Colonic mucosa (tissue), 4 donors: ENCODE measurements around the gene STK11. TPM values are rescaled to one million over a fixed set of nuclear protein-coding genes. Genes with fewer than 3 reads are reported as not detected.

Experiments
- DNase-seq: peaks from one replicate; pipeline ENCODE4 v3.0.0-alpha.2; 2020
- H3K27ac ChIP-seq: fragments of 200-600 bp; one replicate; pipeline ENCODE4 v1.8.0; 2021
- H3K27me3 ChIP-seq: fragments of 200-600 bp; one replicate; pipeline ENCODE4 v1.8.0; 2021
- H3K36me3 ChIP-seq: fragments of 200-600 bp; one replicate; pipeline ENCODE4 v1.8.0; 2021
- H3K4me1 ChIP-seq: fragments of 200-600 bp; one replicate; pipeline ENCODE4 v1.8.0; 2021; ENCODE audit warnings: mild to moderate bottlenecking
- H3K4me3 ChIP-seq: fragments of 200-600 bp; one replicate; pipeline ENCODE4 v1.8.0; 2021
- H3K9ac ChIP-seq, 2 donors: one replicate each; pipeline ENCODE4 v1.7.0; 2013; ENCODE audit warnings: control low read depth in 2 of 2, low read depth in 2 of 2, low read length in 2 of 2
- H3K9me3 ChIP-seq: fragments of 200-600 bp; one replicate; pipeline ENCODE4 v1.8.0; 2021
- intact Hi-C: fragments of 100-400 bp; cut with DNase I; formaldehyde crosslinking; loops from one replicate; pipeline ENCODE4 v1.14.1; 2022
- total RNA-seq, 2 donors: library from RNA; stranded (reverse); fragmentation: NEBNext Ultra II Directional in 1 of 2; extraction: Animal tissue kit (Norgen Biotek cat#: 25700) in 1 of 2; gene quantifications; one replicate each; pipeline ENCODE4 v1.2.1, GENCODE V29; 2021
- TF ChIP-seq, protein P1 (sequence below): fragments of 200-600 bp; IDR thresholded peaks from one replicate; pipeline ENCODE4 v1.8.0; 2022; ENCODE audit warnings: antibody characterized with exemption, mild to moderate bottlenecking
- donor health status: healthy.
- donor health status: DM: no; HTN: no; CAD: no.
- donor health status: DM: no; HTN: no; CAD: no.

The STK11 gene
- total RNA-seq, 2 donors from 2014 or later: 76.3 to 103 TPM

GRCh38 chr19:1158885-1159448 is 46.6 kb upstream of the STK11 start:
- TF ChIP-seq, protein P1, sequence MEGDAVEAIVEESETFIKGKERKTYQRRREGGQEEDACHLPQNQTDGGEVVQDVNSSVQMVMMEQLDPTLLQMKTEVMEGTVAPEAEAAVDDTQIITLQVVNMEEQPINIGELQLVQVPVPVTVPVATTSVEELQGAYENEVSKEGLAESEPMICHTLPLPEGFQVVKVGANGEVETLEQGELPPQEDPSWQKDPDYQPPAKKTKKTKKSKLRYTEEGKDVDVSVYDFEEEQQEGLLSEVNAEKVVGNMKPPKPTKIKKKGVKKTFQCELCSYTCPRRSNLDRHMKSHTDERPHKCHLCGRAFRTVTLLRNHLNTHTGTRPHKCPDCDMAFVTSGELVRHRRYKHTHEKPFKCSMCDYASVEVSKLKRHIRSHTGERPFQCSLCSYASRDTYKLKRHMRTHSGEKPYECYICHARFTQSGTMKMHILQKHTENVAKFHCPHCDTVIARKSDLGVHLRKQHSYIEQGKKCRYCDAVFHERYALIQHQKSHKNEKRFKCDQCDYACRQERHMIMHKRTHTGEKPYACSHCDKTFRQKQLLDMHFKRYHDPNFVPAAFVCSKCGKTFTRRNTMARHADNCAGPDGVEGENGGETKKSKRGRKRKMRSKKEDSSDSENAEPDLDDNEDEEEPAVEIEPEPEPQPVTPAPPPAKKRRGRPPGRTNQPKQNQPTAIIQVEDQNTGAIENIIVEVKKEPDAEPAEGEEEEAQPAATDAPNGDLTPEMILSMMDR: no peak
- Histone ChIP-seq H3K9ac (no peak overlapping the region), H3K27me3 (no peaks in the 10 kb centered on the region), H3K36me3 (no peaks in the 10 kb centered on the region), H3K9me3 (no peaks in the 10 kb centered on the region), H3K4me3 (no peak overlapping the region), H3K27ac (no peak overlapping the region), H3K4me1 (peaks cover 18% of the 10 kb centered on the region)
- no peak for DNase-seq
- intact Hi-C loops: no loop called here

- intact Hi-C loops: no loop called here
- Histone ChIP-seq H3K27ac (no peak overlapping the region), H3K36me3 (no peaks in the 10 kb centered on the region), H3K4me3 (no peak overlapping the region), H3K9ac (no peak overlapping the region), H3K9me3 (no peaks in the 10 kb centered on the region), H3K4me1 (peaks cover 15% of the 10 kb centered on the region), H3K27me3 (no peaks in the 10 kb centered on the region)
- TF ChIP-seq, protein P1: no peak
- no peak for DNase-seq
Measured at GRCh38 chr19:1159864-1160595, 45.5 kb upstream of the STK11 start.

DNA sequence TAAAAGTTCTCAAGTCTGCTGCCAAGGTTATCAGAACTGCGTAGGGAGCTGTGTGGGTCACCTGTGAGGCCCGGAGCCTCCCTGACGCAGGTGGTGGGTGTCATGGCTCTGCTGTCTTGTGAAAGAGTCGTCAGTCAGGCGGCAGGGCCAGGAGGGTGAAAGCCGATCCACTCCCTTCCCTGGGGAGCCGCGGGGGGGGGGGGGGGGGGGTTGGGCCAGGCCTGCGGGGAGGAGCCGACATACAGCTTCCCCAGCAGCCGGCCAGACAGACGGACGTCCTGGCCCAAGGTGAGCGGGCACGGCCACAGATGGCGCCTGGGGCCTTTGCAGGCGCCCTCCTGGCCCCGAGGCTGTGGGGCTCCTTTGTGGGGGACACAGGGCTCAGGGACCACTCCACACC is 43.9 kb upstream of the STK11 start:
- no peak overlapping the region for H3K9ac ChIP-seq
- H3K4me1 ChIP-seq: peaks cover 3% of the 10 kb centered on the region
- TF ChIP-seq, protein P1: no peak
- DNase-seq: no peak
- H3K27ac ChIP-seq: no peak overlapping the region
- intact Hi-C loops: no loop called here
- H3K27me3 ChIP-seq: no peaks in the 10 kb centered on the region
- no peaks in the 10 kb centered on the region for H3K36me3 ChIP-seq
- no peaks in the 10 kb centered on the region for H3K9me3 ChIP-seq
- H3K4me3 ChIP-seq: no peak overlapping the region

DNA sequence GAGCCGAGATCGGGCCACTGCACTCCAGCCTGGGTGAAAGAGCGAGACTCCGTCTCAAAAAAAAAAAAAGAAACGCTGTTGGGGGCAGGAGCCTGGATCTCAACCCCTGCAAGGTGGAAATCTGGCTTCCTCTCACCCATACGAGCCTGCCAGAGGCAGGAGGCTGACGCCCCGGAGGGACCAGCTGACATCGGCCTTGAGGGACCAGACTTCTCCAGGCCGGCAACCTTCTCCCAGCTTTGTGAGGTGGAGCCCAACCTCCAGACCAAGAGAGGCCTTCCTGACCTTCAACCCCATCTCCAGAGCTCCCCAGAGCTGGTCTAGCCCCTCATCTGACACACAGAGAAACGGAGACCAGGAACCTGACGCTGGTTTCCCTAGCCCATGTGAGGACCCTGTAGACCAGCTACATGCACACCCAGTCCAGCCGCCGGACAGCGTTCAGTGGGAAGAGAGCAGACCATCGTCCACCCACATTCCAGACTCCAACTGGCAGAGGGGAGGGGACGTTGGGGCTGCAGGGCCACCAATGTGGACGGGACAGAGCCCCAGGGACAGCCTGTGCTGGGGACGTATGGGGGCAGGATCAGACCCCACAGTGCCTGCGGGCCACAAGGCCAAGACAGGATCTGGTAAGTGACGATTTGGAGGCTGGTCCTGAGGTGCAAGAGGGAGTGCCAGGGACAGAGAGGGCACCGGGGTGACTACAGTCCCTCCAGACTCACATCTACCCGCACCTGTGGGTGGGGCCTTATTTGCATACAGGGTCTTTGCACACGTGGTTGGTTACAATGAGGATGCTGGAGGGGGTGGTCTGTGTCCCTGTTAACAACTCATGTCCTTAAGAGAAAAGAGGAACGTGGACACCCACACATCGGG is 42.9 kb upstream of the STK11 start:
- TF ChIP-seq, protein P1: no peak

GRCh38 chr19:1163283-1163933 is 42.2 kb upstream of the STK11 start:
- H3K36me3 ChIP-seq: no peaks in the 10 kb centered on the region
- H3K4me1 ChIP-seq: peaks cover 3% of the 10 kb centered on the region
- no peak overlapping the region for H3K9ac ChIP-seq
- DNase-seq: no peak
- intact Hi-C loops: no loop called here
- H3K4me3 ChIP-seq: no peak overlapping the region
- H3K27ac ChIP-seq: no peak overlapping the region
- no peaks in the 10 kb centered on the region for H3K9me3 ChIP-seq
- TF ChIP-seq, protein P1: no peak
- H3K27me3 ChIP-seq: no peaks in the 10 kb centered on the region

More for the DNA sequence above, 42.9 kb upstream of the STK11 start:
- no peak overlapping the region for H3K4me3 ChIP-seq
- H3K27me3 ChIP-seq: no peaks in the 10 kb centered on the region
- H3K36me3 ChIP-seq: no peaks in the 10 kb centered on the region
- peaks cover 3% of the 10 kb centered on the region for H3K4me1 ChIP-seq
- H3K9me3 ChIP-seq: no peaks in the 10 kb centered on the region
- no peak overlapping the region for H3K27ac ChIP-seq
- no peak for DNase-seq
- no peak overlapping the region for H3K9ac ChIP-seq
- intact Hi-C loops: no loop called here
